IMR-90 (cell line): Measurements from ENCODE around the gene ERCC6.

ENCODE experiments used
- BHLHE40 ChIP-seq: fragments of 150-350 bp; IDR thresholded peaks from 2 replicates; pipeline ENCODE4 v1.6.1; 2016; ENCODE audit warnings: mild to moderate bottlenecking, low read depth, low read length
- CEBPB ChIP-seq: IDR thresholded peaks from 2 replicates; pipeline ENCODE4 v1.6.1; 2012; ENCODE audit warnings: low read depth, low read length, improper control_type of control experiment
- FOS ChIP-seq: fragments of 150-350 bp; IDR thresholded peaks from 2 replicates; pipeline ENCODE4 v1.6.1; 2016; ENCODE audit warnings: low read depth, low read length
- POLR2A ChIP-seq: IDR thresholded peaks from 2 replicates; pipeline ENCODE4 v1.6.1; 2012; ENCODE audit warnings: mild to moderate bottlenecking, low read depth, low read length
- RAD21 ChIP-seq: IDR thresholded peaks from 2 replicates; pipeline ENCODE4 v1.6.1; 2012; ENCODE audit warnings: low read length, improper control_type of control experiment
- RFX5 ChIP-seq: IDR thresholded peaks from 2 replicates; pipeline ENCODE4 v1.8.0; 2012; ENCODE audit warnings: low read depth, mild to moderate bottlenecking, low read length, moderate library complexity
- TF ChIP-seq, protein P1 (sequence below): conservative IDR thresholded peaks from 2 replicates; pipeline ENCODE4 v1.5.1; 2012; ENCODE audit warnings: mild to moderate bottlenecking, low read depth, low read length, improper control_type of control experiment
- TF ChIP-seq, protein P2 (sequence below): fragments of 150-350 bp; IDR thresholded peaks from 2 replicates; pipeline ENCODE4 v1.6.1; 2017; ENCODE audit warnings: mild to moderate bottlenecking, antibody characterized with exemption, low read length, low read depth

DNA sequence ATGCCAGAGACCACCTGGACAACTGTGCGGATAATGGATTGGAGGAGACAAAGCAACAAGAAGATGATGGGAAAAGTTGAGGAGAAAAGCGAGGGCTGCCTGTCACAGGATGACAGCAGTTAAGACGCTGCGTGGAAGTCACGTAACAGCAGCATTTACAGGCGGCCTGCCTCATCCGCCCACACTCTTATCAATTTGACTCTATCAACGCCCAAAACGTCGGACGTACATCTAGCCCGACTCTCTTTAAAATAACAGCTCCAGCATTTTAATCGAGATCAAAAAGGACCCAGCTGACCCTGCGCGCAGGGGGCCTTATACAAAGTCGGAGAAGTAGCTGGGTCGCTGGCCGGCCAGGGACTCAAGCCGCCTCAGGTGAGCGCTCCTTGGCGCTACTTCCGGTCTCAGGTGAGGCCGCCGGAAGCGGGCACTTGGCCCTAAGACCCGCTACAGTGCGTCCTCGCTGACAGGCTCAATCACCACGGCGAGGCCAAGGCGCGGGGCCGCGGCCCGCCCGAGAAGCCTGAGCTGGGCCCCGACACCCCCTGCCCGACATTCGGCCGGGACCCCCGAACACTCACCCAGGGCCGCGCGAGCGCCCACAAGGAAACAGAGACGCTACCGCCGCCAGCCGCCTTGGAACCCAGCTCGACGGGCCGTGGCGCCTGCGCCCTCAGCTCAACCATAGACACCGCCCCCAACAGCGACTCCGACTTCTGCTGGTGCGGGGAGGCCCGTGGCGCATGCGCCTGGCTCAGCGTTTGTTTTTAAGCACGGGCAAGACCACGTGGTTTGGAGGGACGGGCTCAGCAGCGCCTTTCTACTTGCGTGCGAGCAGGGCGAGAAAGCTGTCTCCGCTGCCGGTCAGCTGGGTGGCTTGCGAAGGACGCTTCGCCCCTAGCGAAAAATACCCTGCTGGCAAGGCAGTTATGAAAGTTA, at the start of gene ERCC6:
- TF ChIP-seq, protein P1, sequence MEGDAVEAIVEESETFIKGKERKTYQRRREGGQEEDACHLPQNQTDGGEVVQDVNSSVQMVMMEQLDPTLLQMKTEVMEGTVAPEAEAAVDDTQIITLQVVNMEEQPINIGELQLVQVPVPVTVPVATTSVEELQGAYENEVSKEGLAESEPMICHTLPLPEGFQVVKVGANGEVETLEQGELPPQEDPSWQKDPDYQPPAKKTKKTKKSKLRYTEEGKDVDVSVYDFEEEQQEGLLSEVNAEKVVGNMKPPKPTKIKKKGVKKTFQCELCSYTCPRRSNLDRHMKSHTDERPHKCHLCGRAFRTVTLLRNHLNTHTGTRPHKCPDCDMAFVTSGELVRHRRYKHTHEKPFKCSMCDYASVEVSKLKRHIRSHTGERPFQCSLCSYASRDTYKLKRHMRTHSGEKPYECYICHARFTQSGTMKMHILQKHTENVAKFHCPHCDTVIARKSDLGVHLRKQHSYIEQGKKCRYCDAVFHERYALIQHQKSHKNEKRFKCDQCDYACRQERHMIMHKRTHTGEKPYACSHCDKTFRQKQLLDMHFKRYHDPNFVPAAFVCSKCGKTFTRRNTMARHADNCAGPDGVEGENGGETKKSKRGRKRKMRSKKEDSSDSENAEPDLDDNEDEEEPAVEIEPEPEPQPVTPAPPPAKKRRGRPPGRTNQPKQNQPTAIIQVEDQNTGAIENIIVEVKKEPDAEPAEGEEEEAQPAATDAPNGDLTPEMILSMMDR: no peak
- TF ChIP-seq POLR2A (peak; percentile 84), CEBPB (no peak), RAD21 (no peak), BHLHE40 (peak; percentile 72; the same call in 1 of the 2 replicates), FOS (no peak), RFX5 (no peak)
- TF ChIP-seq, protein P2, sequence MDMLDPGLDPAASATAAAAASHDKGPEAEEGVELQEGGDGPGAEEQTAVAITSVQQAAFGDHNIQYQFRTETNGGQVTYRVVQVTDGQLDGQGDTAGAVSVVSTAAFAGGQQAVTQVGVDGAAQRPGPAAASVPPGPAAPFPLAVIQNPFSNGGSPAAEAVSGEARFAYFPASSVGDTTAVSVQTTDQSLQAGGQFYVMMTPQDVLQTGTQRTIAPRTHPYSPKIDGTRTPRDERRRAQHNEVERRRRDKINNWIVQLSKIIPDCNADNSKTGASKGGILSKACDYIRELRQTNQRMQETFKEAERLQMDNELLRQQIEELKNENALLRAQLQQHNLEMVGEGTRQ: peak; percentile 95
